ENCODE results near the gene SMIM45.

GRCh38 chr22:41976961-41977566 lies 25.1 kb downstream of the SMIM45 start:
- TF ChIP-seq, protein P1, sequence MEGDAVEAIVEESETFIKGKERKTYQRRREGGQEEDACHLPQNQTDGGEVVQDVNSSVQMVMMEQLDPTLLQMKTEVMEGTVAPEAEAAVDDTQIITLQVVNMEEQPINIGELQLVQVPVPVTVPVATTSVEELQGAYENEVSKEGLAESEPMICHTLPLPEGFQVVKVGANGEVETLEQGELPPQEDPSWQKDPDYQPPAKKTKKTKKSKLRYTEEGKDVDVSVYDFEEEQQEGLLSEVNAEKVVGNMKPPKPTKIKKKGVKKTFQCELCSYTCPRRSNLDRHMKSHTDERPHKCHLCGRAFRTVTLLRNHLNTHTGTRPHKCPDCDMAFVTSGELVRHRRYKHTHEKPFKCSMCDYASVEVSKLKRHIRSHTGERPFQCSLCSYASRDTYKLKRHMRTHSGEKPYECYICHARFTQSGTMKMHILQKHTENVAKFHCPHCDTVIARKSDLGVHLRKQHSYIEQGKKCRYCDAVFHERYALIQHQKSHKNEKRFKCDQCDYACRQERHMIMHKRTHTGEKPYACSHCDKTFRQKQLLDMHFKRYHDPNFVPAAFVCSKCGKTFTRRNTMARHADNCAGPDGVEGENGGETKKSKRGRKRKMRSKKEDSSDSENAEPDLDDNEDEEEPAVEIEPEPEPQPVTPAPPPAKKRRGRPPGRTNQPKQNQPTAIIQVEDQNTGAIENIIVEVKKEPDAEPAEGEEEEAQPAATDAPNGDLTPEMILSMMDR (IDR thresholded peaks at IDR 0.05): no peak
- TF ChIP-seq, protein P2, sequence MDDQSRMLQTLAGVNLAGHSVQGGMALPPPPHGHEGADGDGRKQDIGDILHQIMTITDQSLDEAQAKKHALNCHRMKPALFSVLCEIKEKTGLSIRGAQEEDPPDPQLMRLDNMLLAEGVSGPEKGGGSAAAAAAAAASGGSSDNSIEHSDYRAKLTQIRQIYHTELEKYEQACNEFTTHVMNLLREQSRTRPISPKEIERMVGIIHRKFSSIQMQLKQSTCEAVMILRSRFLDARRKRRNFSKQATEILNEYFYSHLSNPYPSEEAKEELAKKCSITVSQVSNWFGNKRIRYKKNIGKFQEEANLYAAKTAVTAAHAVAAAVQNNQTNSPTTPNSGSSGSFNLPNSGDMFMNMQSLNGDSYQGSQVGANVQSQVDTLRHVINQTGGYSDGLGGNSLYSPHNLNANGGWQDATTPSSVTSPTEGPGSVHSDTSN (IDR thresholded peaks at IDR 0.05): no peak
- no peak for TF ChIP-seq SMC3 (IDR thresholded peaks at IDR 0.05; ENCODE audit: low read depth, low read length)
- TF ChIP-seq MXI1 (IDR thresholded peaks at IDR 0.05; ENCODE audit: low read depth, low read length): no peak
- TF ChIP-seq RFX5 (IDR thresholded peaks at IDR 0.05; ENCODE audit: low read length): no peak
- TF ChIP-seq REST (IDR thresholded peaks at IDR 0.05; ENCODE audit: low read depth, low read length): no peak
- no peak for TF ChIP-seq YY1 (IDR thresholded peaks at IDR 0.05; ENCODE audit: low read depth)
- TF ChIP-seq NFIC (IDR thresholded peaks at IDR 0.05; ENCODE audit: borderline replicate concordance): no peak
- TF ChIP-seq RAD21 (IDR thresholded peaks at IDR 0.05; ENCODE audit: low read length): no peak
- TF ChIP-seq GATA2 (CRISPR knock-in tag; IDR thresholded peaks at IDR 0.05): no peak
- no peak for TF ChIP-seq TAF1 (IDR thresholded peaks at IDR 0.05; ENCODE audit: borderline replicate concordance, low read depth, low read length)
- TF ChIP-seq RXRA (IDR thresholded peaks at IDR 0.05; ENCODE audit: borderline replicate concordance, low read depth): no peak

Measured in SK-N-SH (cell line).